ENCODE measurements around the gene RARG. TPM values are rescaled to one million over a fixed set of nuclear protein-coding genes. Genes with fewer than 3 reads are reported as not detected.
A peak's percentile ranks its signal among the peaks of the same experiment; 100 is the strongest.

The RARG gene
- total RNA-seq, 2 experiments from 2014 or later, result 38.1 to 40.3 TPM

DNA sequence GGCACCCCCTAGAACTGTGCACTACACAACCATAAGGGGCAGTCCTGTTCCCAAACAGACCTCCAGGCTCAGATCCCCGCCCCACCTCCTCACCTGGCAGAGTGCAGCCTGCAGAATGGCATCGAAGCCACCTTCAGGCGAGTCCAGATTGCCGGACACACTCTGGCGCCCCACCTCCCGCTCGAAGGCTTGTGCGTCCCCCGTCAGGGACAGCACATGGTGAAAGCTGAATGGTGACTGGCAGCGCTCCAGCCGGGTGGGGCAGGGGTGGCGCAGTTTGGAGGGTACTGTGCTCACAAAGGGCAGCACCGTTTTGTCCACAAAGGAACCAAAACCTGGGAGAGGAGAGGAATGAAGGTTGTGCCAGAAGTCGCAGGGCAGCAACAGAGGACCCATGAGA is 35.5 kb downstream of the RARG start:
- H3K27me3 Mint-ChIP-seq, result no peaks in the 10 kb centered on the region
- ATAC-seq (ENCODE audit: low read depth) (no peak), DNase-seq (no peak)
- H3K4me1 Mint-ChIP-seq, result peaks cover 42% of the 10 kb centered on the region
- H3K9me3 Mint-ChIP-seq, result no peaks in the 10 kb centered on the region
- peak overlapping the region; percentile 60 for H3K27ac Mint-ChIP-seq
- POLR2A ChIA-PET, result interaction anchor here (3.0 to 8.4 kb wide), 2 partner anchors 12 to 15 kb away, joined by 37 to 56 read pairs; partner anchors contain the start of genes CSAD, ITGB7 and ZNF740
- H3K4me3 Mint-ChIP-seq, result no peak overlapping the region
- peaks cover 48% of the 10 kb centered on the region for H3K36me3 Mint-ChIP-seq

DNA sequence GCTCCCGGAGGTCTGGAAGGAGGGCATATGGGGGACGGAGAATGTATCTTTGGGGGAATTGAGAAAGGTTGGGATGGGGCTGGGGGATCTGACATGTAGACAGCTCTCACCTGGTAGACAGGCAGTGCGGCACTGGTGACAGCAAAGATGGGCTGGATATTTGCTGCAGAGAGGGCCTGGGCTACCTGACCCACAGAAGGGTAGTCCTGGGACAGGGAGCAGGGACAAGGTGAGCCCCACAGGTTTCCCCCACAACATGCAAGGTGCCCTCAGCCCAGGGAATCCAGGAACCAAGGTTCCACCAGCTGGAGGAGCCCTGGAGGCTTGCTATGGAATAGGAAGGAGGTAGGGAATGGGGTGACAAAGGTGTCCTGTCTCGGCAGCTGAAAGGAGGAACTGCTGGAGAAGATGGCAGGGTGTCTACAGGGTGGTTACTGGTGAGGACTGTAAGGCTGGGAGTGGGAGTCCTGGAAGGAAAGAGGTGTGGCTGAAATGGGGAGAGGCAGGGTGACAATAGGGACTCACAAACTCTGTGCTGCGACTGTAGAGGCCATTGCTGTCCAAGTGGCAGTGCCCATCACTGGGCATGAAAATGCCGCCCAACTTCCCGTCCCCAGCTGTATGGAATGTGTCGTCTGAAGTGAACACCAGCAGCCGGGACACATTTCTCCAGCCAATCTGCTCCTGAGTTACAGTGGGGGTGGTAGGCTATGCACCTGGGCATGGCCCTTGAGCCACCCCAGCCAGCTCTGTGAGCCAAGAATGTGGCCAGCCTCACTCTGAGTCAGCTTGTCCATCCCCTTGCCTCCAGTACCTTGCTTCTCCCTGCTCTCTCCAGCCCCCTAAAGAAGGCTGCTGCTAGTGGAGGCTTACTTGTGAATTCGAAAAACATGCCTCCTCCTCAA is 36.2 kb downstream of the RARG start:
- H3K4me1 Mint-ChIP-seq, result peaks cover 38% of the 10 kb centered on the region
- H3K36me3 Mint-ChIP-seq, result peaks cover 48% of the 10 kb centered on the region
- no peak for ATAC-seq (ENCODE audit: low read depth)
- no peaks in the 10 kb centered on the region for H3K27me3 Mint-ChIP-seq
- H3K9me3 Mint-ChIP-seq, result no peaks in the 10 kb centered on the region
- POLR2A ChIA-PET, result interaction anchor here (1.1 to 8.4 kb wide), 4 partner anchors 10 to 19 kb away, joined by 3 to 56 read pairs (median 4); partner anchors contain the start of genes CSAD and ZNF740
- no peak overlapping the region for H3K4me3 Mint-ChIP-seq
- H3K27ac Mint-ChIP-seq, result peak overlapping the region; percentile 61
- no peak for DNase-seq

DNA sequence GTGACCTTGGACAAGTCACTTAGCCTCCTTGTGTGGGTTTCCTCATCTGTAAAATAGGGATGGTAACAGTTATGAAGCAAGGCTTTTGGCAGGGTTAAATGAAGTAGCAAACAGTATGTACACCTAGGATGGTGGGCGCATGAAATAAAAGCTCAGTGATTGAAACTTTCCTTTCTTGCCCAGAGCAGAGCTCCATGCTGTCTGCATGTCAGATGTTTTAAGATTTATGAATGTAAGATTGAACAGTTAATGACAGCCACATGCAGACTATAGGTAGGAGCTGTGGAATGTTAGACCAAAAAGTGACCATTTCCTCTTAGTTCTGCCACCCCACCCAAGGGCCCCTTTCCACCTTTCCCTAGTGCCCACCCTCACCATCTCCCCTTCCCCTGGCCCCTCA is 37.0 kb downstream of the RARG start:
- H3K4me3 Mint-ChIP-seq, result no peak overlapping the region
- H3K27me3 Mint-ChIP-seq, result no peaks in the 10 kb centered on the region
- peaks cover 42% of the 10 kb centered on the region for H3K36me3 Mint-ChIP-seq
- DNase-seq (no peak), ATAC-seq (ENCODE audit: low read depth) (no peak)
- POLR2A ChIA-PET, result interaction anchor here (1.1 to 8.4 kb wide), 4 partner anchors 11 to 20 kb away, joined by 3 to 56 read pairs (median 4); partner anchors contain the start of genes CSAD and ZNF740
- peaks cover 35% of the 10 kb centered on the region for H3K4me1 Mint-ChIP-seq
- no peaks in the 10 kb centered on the region for H3K9me3 Mint-ChIP-seq
- peak overlapping the region; percentile 43 for H3K27ac Mint-ChIP-seq

DNA sequence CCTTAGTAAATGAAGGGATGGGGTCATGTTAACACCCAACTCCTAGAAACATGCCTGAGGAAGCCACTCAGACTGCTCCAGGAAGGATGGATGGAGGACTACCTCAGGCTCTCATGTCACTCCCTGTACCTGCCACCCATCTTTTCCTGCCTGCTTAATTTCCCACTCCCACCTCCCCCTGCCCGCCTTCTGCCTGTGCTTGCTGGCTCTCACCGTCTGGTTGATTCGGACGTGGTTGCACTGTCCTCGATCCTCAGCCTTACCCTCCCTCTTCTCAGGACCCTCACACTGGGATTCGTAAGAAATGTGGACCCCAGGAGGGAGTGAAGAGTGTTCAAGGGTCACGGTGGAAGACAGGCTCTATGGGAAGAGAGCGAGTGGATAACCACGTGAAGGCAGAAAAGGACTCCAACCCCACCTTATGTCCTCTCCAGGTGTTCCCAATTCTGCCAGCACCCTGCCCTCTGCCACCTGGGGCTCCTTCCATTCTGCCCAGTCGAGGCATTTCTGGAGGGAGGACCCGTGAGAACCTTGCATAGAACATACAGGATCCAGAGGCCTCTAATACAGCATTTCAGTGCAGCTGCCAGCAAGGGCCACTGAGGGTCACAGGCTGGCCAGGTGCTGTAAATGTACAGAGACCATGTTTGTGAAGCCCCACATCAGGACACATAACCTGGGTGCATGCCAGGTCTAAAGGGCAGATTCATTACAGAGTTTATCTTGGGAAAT is 37.9 kb downstream of the RARG start:
- H3K9me3 Mint-ChIP-seq, result no peaks in the 10 kb centered on the region
- peaks cover 38% of the 10 kb centered on the region for H3K36me3 Mint-ChIP-seq
- H3K4me1 Mint-ChIP-seq, result peaks cover 34% of the 10 kb centered on the region
- ATAC-seq (ENCODE audit: low read depth) (no peak), DNase-seq (no peak)
- H3K4me3 Mint-ChIP-seq, result no peak overlapping the region
- no peaks in the 10 kb centered on the region for H3K27me3 Mint-ChIP-seq
- no peak overlapping the region for H3K27ac Mint-ChIP-seq
- POLR2A ChIA-PET, result interaction anchor here (1.1 to 8.4 kb wide), 3 partner anchors 12 to 15 kb away, joined by 3 to 56 read pairs (median 4); partner anchors contain the start of genes CSAD and ZNF740

- H3K27ac Mint-ChIP-seq, result peak overlapping the region; percentile 13
- ATAC-seq (ENCODE audit: low read depth), result no peak
- peaks cover 33% of the 10 kb centered on the region for H3K36me3 Mint-ChIP-seq
- H3K4me1 Mint-ChIP-seq, result peaks cover 23% of the 10 kb centered on the region
- no peak for DNase-seq
- POLR2A ChIA-PET, result interaction anchor here (1.0 to 2.1 kb wide), 2 partner anchors 12 to 21 kb away, joined by 3 to 15 read pairs; partner anchors contain the start of genes CSAD and ZNF740
- H3K4me3 Mint-ChIP-seq, result no peak overlapping the region
- H3K9me3 Mint-ChIP-seq, result no peaks in the 10 kb centered on the region
- H3K27me3 Mint-ChIP-seq, result no peaks in the 10 kb centered on the region
Measured at GRCh38 chr12:53193040-53193439, 39.0 kb downstream of the RARG start.

- Mint-ChIP-seq H3K27me3 (no peaks in the 10 kb centered on the region), H3K27ac (no peak overlapping the region), H3K4me1 (peaks cover 20% of the 10 kb centered on the region), H3K4me3 (no peak overlapping the region), H3K9me3 (no peaks in the 10 kb centered on the region), H3K36me3 (peaks cover 34% of the 10 kb centered on the region)
- ATAC-seq (ENCODE audit: low read depth) (no peak), DNase-seq (no peak)
- POLR2A ChIA-PET, result interaction anchor here (1.0 to 2.1 kb wide), 2 partner anchors 12 to 21 kb away, joined by 3 to 15 read pairs; partner anchors contain the start of genes CSAD and ZNF740
Measured at GRCh38 chr12:53192531-53193021, 39.4 kb downstream of the RARG start.

- DNase-seq, result no peak
- Mint-ChIP-seq H3K27ac (no peak overlapping the region), H3K4me3 (no peak overlapping the region), H3K36me3 (peaks cover 38% of the 10 kb centered on the region), H3K4me1 (peaks cover 21% of the 10 kb centered on the region), H3K27me3 (no peaks in the 10 kb centered on the region), H3K9me3 (no peaks in the 10 kb centered on the region)
- ATAC-seq (ENCODE audit: low read depth), result no peak
- POLR2A ChIA-PET, result interaction anchor here (2.1 kb wide), 1 partner anchor 11 kb away, joined by 15 read pairs; the partner anchor contains the start of genes CSAD and ZNF740
Measured at GRCh38 chr12:53191885-53192530, 40.0 kb downstream of the RARG start.

GRCh38 chr12:53191096-53191884 is 40.7 kb downstream of the RARG start:
- peaks cover 36% of the 10 kb centered on the region for H3K36me3 Mint-ChIP-seq
- H3K27me3 Mint-ChIP-seq, result no peaks in the 10 kb centered on the region

DNA sequence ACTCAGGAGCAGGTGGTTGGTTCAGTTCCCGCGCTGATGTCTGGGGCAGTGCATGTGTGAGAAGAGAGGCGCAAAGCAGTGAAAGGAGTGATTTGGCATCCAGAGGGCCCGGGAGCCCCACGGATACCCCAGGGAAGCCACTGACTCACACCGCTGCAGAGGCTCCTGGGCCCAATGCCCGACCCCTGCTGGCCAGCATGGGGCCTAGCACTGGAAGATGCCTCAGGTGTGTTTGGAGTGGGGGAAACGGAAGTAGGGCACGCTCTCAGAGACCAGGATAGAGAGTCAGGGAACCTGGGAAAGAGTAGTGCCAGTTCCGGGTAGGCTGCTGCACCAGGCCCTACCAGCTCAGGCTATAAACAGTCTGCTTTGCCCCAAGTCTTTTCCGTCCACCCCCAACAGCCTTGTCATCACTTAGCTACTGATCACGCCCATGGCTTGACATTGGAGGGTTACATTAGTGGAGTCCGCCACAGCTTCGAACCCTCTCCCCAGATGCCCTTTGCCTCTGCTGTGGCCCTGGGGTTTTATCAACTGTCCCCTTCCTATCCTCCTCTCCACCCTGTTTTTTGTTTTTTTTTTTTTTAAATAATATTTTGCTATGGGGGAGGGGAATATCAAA is 41.8 kb downstream of the RARG start:
- Mint-ChIP-seq H3K27me3 (no peaks in the 10 kb centered on the region), H3K27ac (peak overlapping the region; percentile 69), H3K4me3 (no peak overlapping the region), H3K9me3 (no peaks in the 10 kb centered on the region), H3K4me1 (peaks cover 21% of the 10 kb centered on the region), H3K36me3 (peaks cover 31% of the 10 kb centered on the region)
- peak; percentile 63 for DNase-seq
- POLR2A ChIA-PET, result interaction anchor here (1.2 to 4.9 kb wide), 4 partner anchors 9 to 86 kb away, joined by 3 to 28 read pairs (median 7); partner anchors contain the start of genes CSAD, SOAT2 and ZNF740
- ATAC-seq (ENCODE audit: low read depth), result peak; percentile 83

More at GRCh38 chr12:53191096-53191884, 40.7 kb downstream of the RARG start:
- Mint-ChIP-seq H3K9me3 (no peaks in the 10 kb centered on the region), H3K4me3 (no peak overlapping the region), H3K27ac (no peak overlapping the region), H3K4me1 (peaks cover 21% of the 10 kb centered on the region)
- ATAC-seq (ENCODE audit: low read depth), result no peak
- POLR2A ChIA-PET, result no interaction called here
- no peak for DNase-seq

DNA sequence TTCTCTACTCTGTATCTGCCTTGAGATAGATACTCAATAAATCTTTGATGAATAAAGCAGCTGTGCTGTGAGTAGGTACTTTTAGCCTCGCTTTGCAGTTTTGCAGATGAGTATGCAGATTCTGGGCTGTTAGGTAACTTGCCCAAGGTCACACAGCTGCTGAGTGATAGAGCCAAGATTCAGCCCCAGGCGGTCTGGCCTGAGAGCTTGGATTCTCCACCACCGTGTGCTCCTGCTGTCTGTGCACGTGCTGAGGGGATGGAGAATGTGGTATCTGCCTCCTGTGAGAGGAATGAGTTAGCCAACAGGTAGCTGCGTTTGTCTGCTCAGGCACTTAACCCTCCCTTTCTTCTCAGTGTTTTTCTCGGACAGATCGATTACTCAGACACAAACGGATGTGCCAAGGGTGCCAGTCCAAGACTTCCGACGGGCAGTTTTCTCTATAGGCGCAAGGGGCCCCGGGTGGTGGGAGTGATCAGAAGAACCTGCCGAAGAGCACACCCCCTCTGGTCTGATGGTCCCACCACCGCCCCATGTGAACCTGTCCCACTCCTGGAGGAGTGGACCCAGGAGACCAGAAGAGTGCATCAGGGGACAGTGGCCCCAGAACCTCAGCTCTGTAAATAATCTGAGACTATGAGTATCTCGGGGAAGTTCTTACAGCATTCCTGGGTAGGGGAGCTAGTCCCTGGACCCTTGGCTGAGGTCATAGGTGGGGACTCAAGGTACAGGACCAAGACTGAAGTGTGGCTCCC is 44.7 kb downstream of the RARG start:
- no peaks in the 10 kb centered on the region for H3K27me3 Mint-ChIP-seq
- H3K9me3 Mint-ChIP-seq, result no peaks in the 10 kb centered on the region
- no peak overlapping the region for H3K4me3 Mint-ChIP-seq
- ATAC-seq (ENCODE audit: low read depth) (no peak), DNase-seq (no peak)
- H3K36me3 Mint-ChIP-seq, result peaks cover 36% of the 10 kb centered on the region
- no peak overlapping the region for H3K27ac Mint-ChIP-seq
- POLR2A ChIA-PET, result interaction anchor here (1.1 to 4.9 kb wide), 5 partner anchors 12 to 134 kb away, joined by 3 to 28 read pairs (median 5); partner anchors contain the start of genes AAAS, ESPL1 and ITGB7
- H3K4me1 Mint-ChIP-seq, result peaks cover 31% of the 10 kb centered on the region

DNA sequence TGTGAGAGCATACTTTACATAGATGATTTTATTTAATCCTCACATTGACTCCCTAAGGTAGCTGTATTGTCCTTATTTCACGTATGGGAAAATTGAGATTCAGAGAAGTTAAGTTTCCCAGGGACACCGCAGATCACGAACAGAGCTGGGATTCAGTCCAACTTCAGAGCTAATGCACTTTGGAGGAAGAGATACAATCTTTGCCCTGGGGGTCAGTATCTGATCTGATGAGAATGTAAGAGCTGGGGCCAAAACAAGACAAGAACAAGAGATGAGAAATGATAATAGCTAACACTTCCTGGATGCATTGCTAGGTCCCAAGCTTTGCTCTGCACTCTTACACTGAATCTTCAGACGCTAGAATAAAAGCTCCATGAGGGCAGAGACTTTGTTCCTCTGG is 45.3 kb downstream of the RARG start:
- Mint-ChIP-seq H3K4me1 (peaks cover 34% of the 10 kb centered on the region), H3K9me3 (no peaks in the 10 kb centered on the region), H3K4me3 (no peak overlapping the region), H3K27me3 (no peaks in the 10 kb centered on the region), H3K36me3 (peaks cover 41% of the 10 kb centered on the region), H3K27ac (no peak overlapping the region)
- DNase-seq, result no peak
- ATAC-seq (ENCODE audit: low read depth), result no peak
- POLR2A ChIA-PET, result interaction anchor here (0.9 to 4.9 kb wide), 5 partner anchors 12 to 134 kb away, joined by 3 to 28 read pairs (median 5); partner anchors contain the start of genes AAAS and ESPL1

Data from activated naive CD8-positive, alpha-beta T cell treated with anti-CD3 and anti-CD28 coated beads, Interleukin-2, amount 10 ng/mL, durations not matched to agents 7 days and 5 days (primary cell).